H1 (cell line): ENCODE results near the gene REPIN1. TPM values are rescaled to one million over a fixed set of nuclear protein-coding genes. Genes with fewer than 3 reads are reported as not detected.
A peak's percentile ranks its signal among the peaks of the same experiment; 100 is the strongest.

Experiments
- ASH2L ChIP-seq: fragments of 200-600, 300-600 bp; sonication (generic); IDR thresholded peaks from one replicate; pipeline ENCODE4 v1.7.1; 2017; ENCODE audit warnings: low read length
- CHD1 ChIP-seq: IDR thresholded peaks from 2 replicates; pipeline ENCODE4 v1.6.1; 2012; ENCODE audit warnings: low read depth, low read length, improper control_type of control experiment
- EP300 ChIP-seq, 2 experiments: IDR thresholded peaks; 1 replicate in 1 of 2; 2 replicates in 1 of 2; pipeline ENCODE4 v1.6.1; 2011 to 2012; ENCODE audit warnings: low read depth in 2 of 2, low read length in 2 of 2, mild to moderate bottlenecking in 2 of 2, borderline replicate concordance in 1 of 2, inconsistent platforms in 1 of 2, moderate library complexity in 1 of 2
- EZH2 ChIP-seq: fragments of 200-600 bp; sonication (generic); IDR thresholded peaks from 2 replicates; pipeline ENCODE4 v1.7.1; 2012; ENCODE audit warnings: low read depth, mild to moderate bottlenecking, moderate library complexity, low read length, inconsistent platforms; ENCODE audit not compliant: severe bottlenecking
- KDM1A ChIP-seq: fragments of 200-600, 300-600 bp; sonication (generic); IDR thresholded peaks from 2 replicates; pipeline ENCODE4 v1.7.1; 2016; ENCODE audit warnings: mild to moderate bottlenecking, low read length, borderline replicate concordance
- KDM4A ChIP-seq: IDR thresholded peaks from one replicate; pipeline ENCODE4 v1.7.1; 2012; ENCODE audit warnings: low read depth, mild to moderate bottlenecking, moderate library complexity, low read length, inconsistent platforms; ENCODE audit not compliant: severe bottlenecking
- RAD21 ChIP-seq, 2 experiments: IDR thresholded peaks in 1 of 2; conservative IDR thresholded peaks in 1 of 2; 2 replicates each; pipeline ENCODE4 v1.6.1; 2011; ENCODE audit warnings: low read depth in 2 of 2, low read length in 2 of 2, improper control_type of control experiment in 1 of 2, inconsistent platforms in 1 of 2, mild to moderate bottlenecking in 1 of 2, moderate library complexity in 1 of 2
- SIRT6 ChIP-seq: IDR thresholded peaks from one replicate; pipeline ENCODE4 v1.7.1; 2012; ENCODE audit warnings: low read length, inconsistent platforms
- SIX5 ChIP-seq: IDR thresholded peaks from 2 replicates; pipeline ENCODE4 v1.6.1; 2011; ENCODE audit warnings: mild to moderate bottlenecking, low read depth, low read length
- TAF1 ChIP-seq: IDR thresholded peaks from 2 replicates; pipeline ENCODE4 v1.6.1; 2011; ENCODE audit warnings: mild to moderate bottlenecking, low read depth, low read length
- TBP ChIP-seq: IDR thresholded peaks from 2 replicates; pipeline ENCODE4 v1.6.1; 2011; ENCODE audit warnings: low read depth, low read length, improper control_type of control experiment
- ZNF274 ChIP-seq: IDR thresholded peaks from 2 replicates; pipeline ENCODE4 v1.7.0; 2012; ENCODE audit warnings: low read length, borderline replicate concordance; ENCODE audit errors: extremely low read depth
- polyA plus RNA-seq, 7 experiments: library from polyadenylated mRNA; depleted of rRNA in 3 of 7; stranded (reverse) in 5 of 7; unstranded in 2 of 7; fragments of >200 nt in 5 of 7; fragments of 200-250 nt in 2 of 7; gene quantifications; 1 replicate in 5 of 7; 2 replicates in 1 of 7; 4 replicates in 1 of 7; pipeline versions ENCODE4 v1.2.1 to v1.2.3, GENCODE V29; 2011 to 2013; ENCODE audit warnings: missing spikeins in 2 of 7, mixed read lengths in 2 of 7
- total RNA-seq: library from RNA; stranded (reverse); fragmentation: NEBNext Ultra II Directional; extraction: Animal tissue kit (Norgen Biotek cat#: 25700); gene quantifications from 2 replicates; pipeline ENCODE4 v1.2.1, GENCODE V29; 2021
- TF ChIP-seq, protein P1 (sequence below): IDR thresholded peaks from 2 replicates; pipeline ENCODE4 v1.6.1; 2012; ENCODE audit warnings: inconsistent platforms
- TF ChIP-seq, protein P2 (sequence below), 3 experiments: IDR thresholded peaks; 1 replicate in 2 of 3; 2 replicates in 1 of 3; pipeline versions ENCODE4 v1.5.1 to v1.6.1; 2011; ENCODE audit warnings: low read length in 3 of 3, mild to moderate bottlenecking in 3 of 3, inconsistent platforms in 2 of 3, low read depth in 1 of 3, moderate library complexity in 1 of 3; ENCODE audit not compliant: insufficient read depth in 1 of 3; ENCODE audit errors: control extremely low read depth in 1 of 3
- TF ChIP-seq, protein P3 (sequence below): IDR thresholded peaks from 2 replicates; pipeline ENCODE4 v1.6.1; 2012; ENCODE audit warnings: low read length, inconsistent platforms

The REPIN1 gene
- total and polyA plus RNA-seq, 2 of the 8 experiments (the other 6 are each of a cell fraction or from before 2014, with no cell fraction given) = 98.6 to 125 TPM

DNA sequence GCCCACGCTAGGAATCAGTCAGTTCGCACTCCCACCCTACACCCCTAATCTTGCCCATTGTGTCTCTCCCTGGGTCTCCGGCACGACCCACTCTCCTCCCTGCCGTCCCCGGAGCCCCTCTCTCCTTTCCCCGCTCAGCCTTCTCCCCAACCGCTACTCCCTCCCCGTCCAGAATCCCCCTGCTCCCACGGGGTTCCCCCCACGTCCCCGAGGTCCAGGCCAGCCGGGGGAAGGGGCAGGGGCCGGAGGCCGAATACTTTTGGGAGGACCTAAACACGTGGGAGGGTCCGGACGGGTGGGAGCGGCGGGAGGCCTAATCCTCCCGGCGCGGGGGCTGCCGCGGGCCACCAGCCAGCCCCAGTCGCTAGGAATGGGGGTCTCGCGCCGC is 27.8 kb upstream of the REPIN1 start (continued):
- TF ChIP-seq SIRT6 = no peak
- no peak for TF ChIP-seq TBP
- TF ChIP-seq EP300 (IDR thresholded peaks at IDR 0.05; ENCODE audit: borderline replicate concordance in 1 of 2, low read depth in 2 of 2, low read length in 2 of 2) = no peak
- TF ChIP-seq, protein P1, sequence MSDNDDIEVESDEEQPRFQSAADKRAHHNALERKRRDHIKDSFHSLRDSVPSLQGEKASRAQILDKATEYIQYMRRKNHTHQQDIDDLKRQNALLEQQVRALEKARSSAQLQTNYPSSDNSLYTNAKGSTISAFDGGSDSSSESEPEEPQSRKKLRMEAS = no peak; the same call in 1 of the 2 replicates
- TF ChIP-seq ZNF274 = no peak
- TF ChIP-seq EZH2 = no peak
- TF ChIP-seq KDM4A = peak; percentile 34
- TF ChIP-seq CHD1 = no peak
- 0 out of 2 replicates have a peak, but pooled peaks have one; percentile 3 for TF ChIP-seq TAF1
- TF ChIP-seq, protein P2, sequence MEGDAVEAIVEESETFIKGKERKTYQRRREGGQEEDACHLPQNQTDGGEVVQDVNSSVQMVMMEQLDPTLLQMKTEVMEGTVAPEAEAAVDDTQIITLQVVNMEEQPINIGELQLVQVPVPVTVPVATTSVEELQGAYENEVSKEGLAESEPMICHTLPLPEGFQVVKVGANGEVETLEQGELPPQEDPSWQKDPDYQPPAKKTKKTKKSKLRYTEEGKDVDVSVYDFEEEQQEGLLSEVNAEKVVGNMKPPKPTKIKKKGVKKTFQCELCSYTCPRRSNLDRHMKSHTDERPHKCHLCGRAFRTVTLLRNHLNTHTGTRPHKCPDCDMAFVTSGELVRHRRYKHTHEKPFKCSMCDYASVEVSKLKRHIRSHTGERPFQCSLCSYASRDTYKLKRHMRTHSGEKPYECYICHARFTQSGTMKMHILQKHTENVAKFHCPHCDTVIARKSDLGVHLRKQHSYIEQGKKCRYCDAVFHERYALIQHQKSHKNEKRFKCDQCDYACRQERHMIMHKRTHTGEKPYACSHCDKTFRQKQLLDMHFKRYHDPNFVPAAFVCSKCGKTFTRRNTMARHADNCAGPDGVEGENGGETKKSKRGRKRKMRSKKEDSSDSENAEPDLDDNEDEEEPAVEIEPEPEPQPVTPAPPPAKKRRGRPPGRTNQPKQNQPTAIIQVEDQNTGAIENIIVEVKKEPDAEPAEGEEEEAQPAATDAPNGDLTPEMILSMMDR (IDR thresholded peaks at IDR 0.05; ENCODE audit: control extremely low read depth in 1 of 3, insufficient read depth in 1 of 3, low read depth in 1 of 3, low read length in 3 of 3) = no peak
- TF ChIP-seq, protein P3, sequence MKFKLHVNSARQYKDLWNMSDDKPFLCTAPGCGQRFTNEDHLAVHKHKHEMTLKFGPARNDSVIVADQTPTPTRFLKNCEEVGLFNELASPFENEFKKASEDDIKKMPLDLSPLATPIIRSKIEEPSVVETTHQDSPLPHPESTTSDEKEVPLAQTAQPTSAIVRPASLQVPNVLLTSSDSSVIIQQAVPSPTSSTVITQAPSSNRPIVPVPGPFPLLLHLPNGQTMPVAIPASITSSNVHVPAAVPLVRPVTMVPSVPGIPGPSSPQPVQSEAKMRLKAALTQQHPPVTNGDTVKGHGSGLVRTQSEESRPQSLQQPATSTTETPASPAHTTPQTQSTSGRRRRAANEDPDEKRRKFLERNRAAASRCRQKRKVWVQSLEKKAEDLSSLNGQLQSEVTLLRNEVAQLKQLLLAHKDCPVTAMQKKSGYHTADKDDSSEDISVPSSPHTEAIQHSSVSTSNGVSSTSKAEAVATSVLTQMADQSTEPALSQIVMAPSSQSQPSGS = no peak
- TF ChIP-seq KDM1A = no peak
- TF ChIP-seq SIX5 = no peak
- TF ChIP-seq RAD21 (IDR thresholded peaks at IDR 0.05 in 1 of 2, conservative IDR thresholded peaks at IDR 0.05 in 1 of 2; ENCODE audit: low read depth in 2 of 2, low read length in 2 of 2) = no peak
- peak; percentile 32 for TF ChIP-seq ASH2L
